Transverse colon (tissue), 4 donors: Measurements from ENCODE around the gene CLCN1. TPM values are rescaled to one million over a fixed set of nuclear protein-coding genes. Genes with fewer than 3 reads are reported as not detected.

Source experiments
- DNase-seq: peaks from one replicate; pipeline ENCODE4 v3.0.0-alpha.2; 2019
- H3K27ac ChIP-seq, 4 donors: fragments of 200-600 bp; sonication (generic); 2 replicates each; pipeline ENCODE4 v1.5.1; 2016 to 2018; ENCODE audit warnings: inconsistent platforms in 4 of 4
- H3K27me3 ChIP-seq: fragments of 200-600 bp; sonication (generic); 2 replicates; pipeline ENCODE4 v1.5.1; 2017; ENCODE audit warnings: inconsistent platforms
- H3K36me3 ChIP-seq, 4 donors: fragments of 200-600 bp; sonication (generic); 2 replicates each; pipeline ENCODE4 v1.5.1; 2017 to 2019; ENCODE audit warnings: inconsistent platforms in 4 of 4
- H3K4me1 ChIP-seq, 4 donors: fragments of 200-600 bp; sonication (generic); 2 replicates each; pipeline ENCODE4 v1.5.1; 2017 to 2020; ENCODE audit warnings: inconsistent platforms in 4 of 4
- H3K4me3 ChIP-seq, 4 donors: fragments of 200-600 bp; sonication (generic); 1 replicate in 1 of 4; 2 replicates in 3 of 4; pipeline versions ENCODE4 v1.5.1 to v1.6.1; 2017 to 2019; ENCODE audit warnings: inconsistent platforms in 4 of 4
- H3K9me3 ChIP-seq, 2 donors: fragments of 200-600 bp; sonication (generic); 2 replicates each; pipeline ENCODE4 v1.5.1; 2017 to 2019; ENCODE audit warnings: inconsistent platforms in 2 of 2
- EP300 ChIP-seq: sonication (generic); formaldehyde crosslinking; IDR thresholded peaks from one replicate; pipeline ENCODE4 v1.6.1; 2017; ENCODE audit warnings: antibody characterized with exemption, low read depth
- POLR2A ChIP-seq: fragments of 450-650 bp; IDR thresholded peaks from one replicate; pipeline ENCODE4 v1.6.1; 2016; ENCODE audit warnings: antibody characterized with exemption, mild to moderate bottlenecking, moderate library complexity
- POLR2AphosphoS5 ChIP-seq, 3 donors: sonication (generic); formaldehyde crosslinking; IDR thresholded peaks; one replicate each; pipeline ENCODE4 v1.6.1; 2016; ENCODE audit warnings: antibody characterized with exemption in 3 of 3
- WGBS, 2 donors: methylation state at CpG; one replicate each; pipeline ENCODE4 v1.1.5; 2018; ENCODE audit warnings: low coverage in 1 of 2; 5-methylcytosine and 5-hydroxymethylcytosine counted together
- in situ Hi-C, 4 donors: fragments of 200-750 bp; cut with MboI; loops; one replicate each; pipeline versions ENCODE4 v1.15.0 to v1.15.1; 2017; ENCODE audit warnings: low sequenced_read_pairs in 3 of 4, low pct_ligation_motif_present in 1 of 4, low pct_unique_long_range_greater_than_20kb in 1 of 4
- intact Hi-C: fragments of 100-400 bp; cut with DNase I; formaldehyde crosslinking; loops from one replicate; pipeline ENCODE4 v1.15.1; 2023; ENCODE audit warnings: low total_unique reads
- total RNA-seq, 4 donors: library from RNA; depleted of rRNA; stranded (reverse); fragments of >200 nt; gene quantifications; one replicate each; pipeline ENCODE4 v1.1.0, GENCODE V29; 2016
- TF ChIP-seq, protein P1 (sequence below), 5 experiments: fragments of 200-600 bp in 3 of 5; fragments of 450-650 bp in 2 of 5; sonication (generic) in 3 of 5; IDR thresholded peaks; 1 replicate in 2 of 5; 2 replicates in 3 of 5; pipeline ENCODE4 v1.5.1; 2016 to 2017; ENCODE audit warnings: antibody characterized with exemption in 5 of 5, inconsistent platforms in 3 of 5, mild to moderate bottlenecking in 2 of 5, moderate library complexity in 1 of 5

CLCN1 gene
- total RNA-seq, 4 donors from 2014 or later, result not detected

GRCh38 chr7:143397710-143398530 is 82.0 kb downstream of the CLCN1 start:
- TF ChIP-seq EP300, result no peak
- Histone ChIP-seq H3K9me3 (no peaks in the 10 kb centered on the region), H3K36me3 (no peaks in the 10 kb centered on the region), H3K4me1 (peaks cover 0 to 6% (median 2%) of the 10 kb centered on the region in 4 donors), H3K27ac (no peak overlapping the region), H3K27me3 (no peaks in the 10 kb centered on the region), H3K4me3 (no peak overlapping the region)
- in situ Hi-C loops (no loop called here), intact Hi-C loops (no loop called here)
- DNase-seq, result no peak
- 86 to 87% methylated on average over 4 to 16 of the region's 16 CpGs for WGBS, 2 donors

DNA sequence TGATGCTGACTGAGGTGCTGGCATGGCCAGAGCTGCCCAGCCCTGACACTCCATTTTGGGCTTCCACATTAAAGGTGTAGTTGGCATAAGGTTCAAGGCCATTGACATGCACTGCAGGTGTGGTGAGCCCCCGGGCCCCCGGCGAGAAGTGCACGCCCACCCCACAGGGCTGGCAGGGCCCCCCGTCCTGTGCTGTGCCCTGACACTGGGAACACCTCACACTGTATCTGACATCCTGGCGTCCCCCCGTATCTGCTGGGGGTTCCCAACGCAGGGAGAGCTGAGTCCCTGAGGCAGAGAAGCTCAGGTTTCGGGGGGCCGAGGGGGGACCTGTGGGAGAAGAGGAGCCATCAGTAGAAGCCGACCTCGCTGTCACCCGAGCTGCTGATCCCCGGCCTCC is 82.7 kb downstream of the CLCN1 start:
- Histone ChIP-seq H3K27me3 (no peaks in the 10 kb centered on the region), H3K4me1 (no peaks in the 10 kb centered on the region), H3K9me3 (no peaks in the 10 kb centered on the region), H3K36me3 (no peaks in the 10 kb centered on the region), H3K4me3 (no peak overlapping the region), H3K27ac (no peak overlapping the region)
- 88% methylated on average over 14 of the region's 14 CpGs; no CpG with 5 or more reads in 1 of the 2 donors for WGBS, 2 donors
- TF ChIP-seq, protein P1, sequence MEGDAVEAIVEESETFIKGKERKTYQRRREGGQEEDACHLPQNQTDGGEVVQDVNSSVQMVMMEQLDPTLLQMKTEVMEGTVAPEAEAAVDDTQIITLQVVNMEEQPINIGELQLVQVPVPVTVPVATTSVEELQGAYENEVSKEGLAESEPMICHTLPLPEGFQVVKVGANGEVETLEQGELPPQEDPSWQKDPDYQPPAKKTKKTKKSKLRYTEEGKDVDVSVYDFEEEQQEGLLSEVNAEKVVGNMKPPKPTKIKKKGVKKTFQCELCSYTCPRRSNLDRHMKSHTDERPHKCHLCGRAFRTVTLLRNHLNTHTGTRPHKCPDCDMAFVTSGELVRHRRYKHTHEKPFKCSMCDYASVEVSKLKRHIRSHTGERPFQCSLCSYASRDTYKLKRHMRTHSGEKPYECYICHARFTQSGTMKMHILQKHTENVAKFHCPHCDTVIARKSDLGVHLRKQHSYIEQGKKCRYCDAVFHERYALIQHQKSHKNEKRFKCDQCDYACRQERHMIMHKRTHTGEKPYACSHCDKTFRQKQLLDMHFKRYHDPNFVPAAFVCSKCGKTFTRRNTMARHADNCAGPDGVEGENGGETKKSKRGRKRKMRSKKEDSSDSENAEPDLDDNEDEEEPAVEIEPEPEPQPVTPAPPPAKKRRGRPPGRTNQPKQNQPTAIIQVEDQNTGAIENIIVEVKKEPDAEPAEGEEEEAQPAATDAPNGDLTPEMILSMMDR (IDR thresholded peaks at IDR 0.05), result no peak
- no peak for TF ChIP-seq POLR2AphosphoS5 (IDR thresholded peaks at IDR 0.05)
- in situ Hi-C loops (no loop called here), intact Hi-C loops (no loop called here)
- no peak for DNase-seq

DNA sequence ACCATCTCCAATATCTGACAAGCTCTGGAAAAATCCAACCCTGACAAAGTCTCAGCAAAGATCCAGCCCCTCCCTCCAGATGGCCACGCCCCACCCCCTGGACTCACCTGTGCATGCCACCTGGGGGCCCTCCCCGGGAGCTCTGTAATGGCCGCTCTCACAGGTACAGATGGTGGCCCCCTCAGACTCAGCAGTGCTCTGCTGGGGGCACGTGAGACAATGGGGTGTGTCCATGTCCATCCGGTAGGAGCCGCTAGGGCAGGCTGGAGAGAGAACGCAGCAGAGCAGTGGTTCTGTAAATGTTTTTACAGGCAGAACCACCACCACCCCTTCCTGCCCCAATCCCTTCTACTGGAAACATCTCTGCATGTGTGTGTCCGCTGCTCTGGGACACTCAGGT is 83.2 kb downstream of the CLCN1 start:
- 89% methylated on average over 8 of the region's 8 CpGs; no CpG with 5 or more reads in 1 of the 2 donors for WGBS, 2 donors
- no peak for TF ChIP-seq EP300
- no peak for TF ChIP-seq POLR2AphosphoS5 (IDR thresholded peaks at IDR 0.05)
- TF ChIP-seq POLR2A, result no peak
- TF ChIP-seq, protein P1 (IDR thresholded peaks at IDR 0.05), result no peak
- no peaks in the 10 kb centered on the region for H3K9me3 ChIP-seq
- no peaks in the 10 kb centered on the region for H3K27me3 ChIP-seq
- intact Hi-C loops, result no loop called here
- H3K4me3 ChIP-seq, result no peak overlapping the region
- DNase-seq, result no peak
- H3K36me3 ChIP-seq, result no peaks in the 10 kb centered on the region
- no peaks in the 10 kb centered on the region for H3K4me1 ChIP-seq
- in situ Hi-C loops, result no loop called here
- H3K27ac ChIP-seq, result no peak overlapping the region

DNA sequence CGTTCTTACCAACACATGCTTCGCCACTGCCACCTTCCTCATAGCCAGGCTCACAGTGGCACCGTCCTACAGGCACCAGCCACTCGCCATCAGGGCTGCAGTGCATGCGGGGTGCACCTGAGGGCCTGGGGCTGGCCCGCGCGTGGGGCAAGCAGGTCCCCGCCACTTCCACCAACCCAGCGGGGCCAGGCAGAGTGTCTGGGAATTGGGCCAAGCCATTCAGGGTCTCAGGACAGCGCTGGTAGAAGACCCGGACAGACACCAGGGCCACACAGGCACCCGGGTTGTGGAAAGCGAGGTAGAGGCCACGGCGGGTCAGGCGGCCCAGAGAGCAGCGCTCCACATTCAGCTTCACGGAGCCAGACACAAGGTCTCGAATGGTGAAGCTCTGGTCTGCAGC is 83.7 kb downstream of the CLCN1 start:
- Histone ChIP-seq H3K27ac (no peak overlapping the region), H3K27me3 (no peaks in the 10 kb centered on the region), H3K9me3 (no peaks in the 10 kb centered on the region), H3K36me3 (no peaks in the 10 kb centered on the region), H3K4me1 (no peaks in the 10 kb centered on the region), H3K4me3 (no peak overlapping the region)
- 94% methylated on average over 10 to 20 of the region's 20 CpGs for WGBS, 2 donors
- in situ Hi-C loops (loop anchor here in 1 of 4 donors (10.0 kb wide), 1 partner anchor 155 kb away; no protein-coding TSS in a partner anchor), intact Hi-C loops (no loop called here)
- TF ChIP-seq EP300 (no peak), POLR2A (no peak), POLR2AphosphoS5 (IDR thresholded peaks at IDR 0.05) (no peak)
- TF ChIP-seq, protein P1 (IDR thresholded peaks at IDR 0.05), result no peak
- DNase-seq, result no peak
